Measurements from ENCODE around the gene AQP1. TPM values are rescaled to one million over a fixed set of nuclear protein-coding genes. Genes with fewer than 3 reads are reported as not detected.

Gene AQP1
- total RNA-seq (0.20 TPM), polyA plus RNA-seq (not detected)

DNA sequence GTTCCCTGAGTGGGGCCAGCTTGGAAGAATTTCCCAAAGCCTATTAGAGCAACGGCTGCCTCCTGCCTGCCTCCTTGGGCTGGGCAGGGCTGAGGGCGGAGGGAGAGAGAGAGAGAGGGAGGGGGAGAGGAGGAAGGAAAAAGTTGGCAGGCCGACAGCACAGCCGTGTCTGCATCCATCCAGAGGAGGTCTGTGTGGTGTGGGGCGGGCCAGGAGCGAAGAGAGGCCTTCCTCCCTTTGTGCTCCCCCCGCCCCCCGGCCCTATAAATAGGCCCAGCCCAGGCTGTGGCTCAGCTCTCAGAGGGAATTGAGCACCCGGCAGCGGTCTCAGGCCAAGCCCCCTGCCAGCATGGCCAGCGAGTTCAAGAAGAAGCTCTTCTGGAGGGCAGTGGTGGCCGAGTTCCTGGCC lies at the start of gene AQP1:
TSS of gene AQP1 (plus strand) at position 293 of the 409 bp plus-strand sequence. CDS start at position 350, 57 bp downstream.
- Mint-ChIP-seq H3K9me3 (no peaks in the 10 kb centered on the region), H3K36me3 (no peaks in the 10 kb centered on the region), H3K4me3 (no peak within 1 kb of the TSS), H3K27ac (peak within 1 kb of the TSS in 1 of 3 donors; percentile 24), H3K27me3 (no peaks in the 10 kb centered on the region), H3K4me1 (no peaks in the 10 kb centered on the region)
- Histone ChIP-seq H3K27me3 (ENCODE audit: control insufficient read depth, insufficient read depth, low read length) (no peaks in the 10 kb centered on the region), H3K4me1 (ENCODE audit: control insufficient read depth, insufficient read depth, low read length, poor library complexity, severe bottlenecking) (no peaks in the 10 kb centered on the region), H3K27ac (ENCODE audit: insufficient read depth, low read length, poor library complexity, severe bottlenecking) (no peak within 1 kb of the TSS), H3K9me3 (ENCODE audit: control insufficient read depth in 2 of 2, low read length in 2 of 2) (no peaks in the 10 kb centered on the region), H3K36me3 (ENCODE audit: control insufficient read depth, insufficient read depth, low read length) (no peaks in the 10 kb centered on the region), H3K4me3 (ENCODE audit: low read depth, low read length) (no peak within 1 kb of the TSS)
- DNase-seq = no peak
- no peak for ATAC-seq (ENCODE audit: low read depth in 2 of 2)

DNA sequence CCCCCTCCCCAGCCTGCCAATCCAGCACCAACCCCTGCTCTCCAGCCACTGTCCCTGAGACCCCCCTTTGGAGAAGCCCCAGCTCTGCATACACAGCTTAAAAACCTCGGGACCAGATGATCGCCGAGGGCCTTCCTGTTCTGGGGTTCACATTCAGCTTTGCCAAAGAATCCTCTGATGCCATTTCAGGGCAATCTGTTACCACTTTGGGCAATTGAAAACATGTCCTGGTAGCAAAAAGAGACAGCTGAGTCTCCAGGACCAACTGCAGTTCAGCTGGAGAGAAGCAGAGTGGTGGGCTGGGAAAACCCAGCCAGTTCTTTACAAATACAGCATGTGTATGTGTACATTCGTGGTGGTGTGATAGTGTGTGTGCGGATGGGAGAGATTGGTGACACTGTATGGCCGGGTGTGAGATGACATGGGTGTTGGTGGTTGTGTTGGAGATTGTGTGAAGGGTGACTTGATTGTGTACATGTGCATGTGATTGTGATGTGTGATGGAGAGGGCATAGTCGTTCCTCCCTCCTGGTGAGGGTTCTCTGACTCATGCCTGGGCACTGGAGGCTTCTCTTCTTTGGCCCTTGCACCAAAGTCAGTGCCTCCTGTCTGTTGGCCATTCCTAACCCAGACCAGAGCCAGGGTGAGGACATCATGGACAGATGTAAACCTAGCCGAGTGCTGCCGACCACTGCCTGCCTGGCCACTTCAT lies 48.5 kb upstream of the AQP1 start:
- H3K4me3 Mint-ChIP-seq = no peak overlapping the region
- no peak overlapping the region for H3K27ac ChIP-seq (ENCODE audit: insufficient read depth, low read length, poor library complexity, severe bottlenecking)
- no peak overlapping the region for H3K27ac Mint-ChIP-seq
- H3K9me3 ChIP-seq (ENCODE audit: control insufficient read depth in 2 of 2, low read length in 2 of 2) = no peaks in the 10 kb centered on the region
- ATAC-seq (ENCODE audit: low read depth in 2 of 2) (no peak), DNase-seq (no peak)
- no peaks in the 10 kb centered on the region for H3K36me3 ChIP-seq (ENCODE audit: control insufficient read depth, insufficient read depth, low read length)
- no peaks in the 10 kb centered on the region for H3K4me1 Mint-ChIP-seq
- no peaks in the 10 kb centered on the region for H3K9me3 Mint-ChIP-seq
- H3K27me3 Mint-ChIP-seq = no peaks in the 10 kb centered on the region
- H3K36me3 Mint-ChIP-seq = no peaks in the 10 kb centered on the region
- no peak overlapping the region for H3K4me3 ChIP-seq (ENCODE audit: low read depth, low read length)
- no peaks in the 10 kb centered on the region for H3K4me1 ChIP-seq (ENCODE audit: control insufficient read depth, insufficient read depth, low read length, poor library complexity, severe bottlenecking)
- H3K27me3 ChIP-seq (ENCODE audit: control insufficient read depth, insufficient read depth, low read length) = no peaks in the 10 kb centered on the region

DNA sequence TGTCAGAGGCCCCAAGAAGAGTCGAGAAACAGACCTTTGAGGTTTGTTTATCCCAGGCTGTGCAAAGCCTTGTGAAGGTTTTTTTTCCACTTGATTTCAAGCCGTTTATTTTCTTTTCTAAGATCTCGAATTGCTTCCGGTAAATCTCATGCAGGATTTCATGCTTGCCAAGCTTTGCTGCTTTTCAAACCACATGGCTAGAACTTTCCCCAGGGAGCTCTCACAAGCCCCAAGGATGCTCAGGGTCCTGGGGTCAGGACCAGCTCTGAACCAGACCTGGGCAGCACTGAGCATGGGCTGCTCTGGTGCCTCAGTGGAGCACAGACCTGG lies 48.0 kb upstream of the AQP1 start:
- no peaks in the 10 kb centered on the region for H3K4me1 Mint-ChIP-seq
- DNase-seq = no peak

DNA sequence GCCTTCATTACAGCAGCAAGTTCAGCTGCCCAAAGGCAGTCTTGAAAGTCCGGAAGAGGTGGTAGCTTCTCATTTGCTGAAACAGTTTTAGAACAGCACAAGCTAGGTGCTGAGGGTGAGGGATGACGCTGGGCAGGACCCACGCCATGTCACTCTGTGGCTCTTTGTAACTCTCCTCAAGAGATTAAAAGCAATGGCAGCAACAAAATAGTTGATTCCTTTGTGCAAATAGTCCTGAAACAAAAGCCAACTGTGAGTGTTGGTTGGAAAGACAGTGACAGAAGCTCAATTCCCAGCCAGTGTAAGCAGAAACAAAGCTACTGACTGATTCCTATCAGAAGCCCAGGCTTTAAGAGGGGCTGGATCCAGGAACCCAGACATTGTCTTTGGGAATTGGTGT lies 47.6 kb upstream of the AQP1 start:
- Mint-ChIP-seq H3K4me3 (no peak overlapping the region), H3K27ac (no peak overlapping the region), H3K36me3 (no peaks in the 10 kb centered on the region), H3K4me1 (no peaks in the 10 kb centered on the region), H3K9me3 (no peaks in the 10 kb centered on the region), H3K27me3 (no peaks in the 10 kb centered on the region)
- H3K27me3 ChIP-seq (ENCODE audit: control insufficient read depth, insufficient read depth, low read length) = no peaks in the 10 kb centered on the region
- DNase-seq (no peak), ATAC-seq (ENCODE audit: low read depth in 2 of 2) (no peak)
- H3K36me3 ChIP-seq (ENCODE audit: control insufficient read depth, insufficient read depth, low read length) = no peaks in the 10 kb centered on the region
- no peak overlapping the region for H3K27ac ChIP-seq (ENCODE audit: insufficient read depth, low read length, poor library complexity, severe bottlenecking)
- H3K4me3 ChIP-seq (ENCODE audit: low read depth, low read length) = no peak overlapping the region
- H3K4me1 ChIP-seq (ENCODE audit: control insufficient read depth, insufficient read depth, low read length, poor library complexity, severe bottlenecking) = no peaks in the 10 kb centered on the region
- H3K9me3 ChIP-seq (ENCODE audit: control insufficient read depth in 2 of 2, low read length in 2 of 2) = no peaks in the 10 kb centered on the region

More for the DNA sequence above, 48.0 kb upstream of the AQP1 start:
- Histone ChIP-seq H3K4me1 (ENCODE audit: control insufficient read depth, insufficient read depth, low read length, poor library complexity, severe bottlenecking) (no peaks in the 10 kb centered on the region), H3K9me3 (ENCODE audit: control insufficient read depth in 2 of 2, low read length in 2 of 2) (no peaks in the 10 kb centered on the region), H3K27me3 (ENCODE audit: control insufficient read depth, insufficient read depth, low read length) (no peaks in the 10 kb centered on the region), H3K4me3 (ENCODE audit: low read depth, low read length) (no peak overlapping the region), H3K27ac (ENCODE audit: insufficient read depth, low read length, poor library complexity, severe bottlenecking) (no peak overlapping the region), H3K36me3 (ENCODE audit: control insufficient read depth, insufficient read depth, low read length) (no peaks in the 10 kb centered on the region)
- no peaks in the 10 kb centered on the region for H3K27me3 Mint-ChIP-seq
- no peaks in the 10 kb centered on the region for H3K36me3 Mint-ChIP-seq
- no peak for ATAC-seq (ENCODE audit: low read depth in 2 of 2)
- H3K4me3 Mint-ChIP-seq = no peak overlapping the region
- no peaks in the 10 kb centered on the region for H3K9me3 Mint-ChIP-seq
- H3K27ac Mint-ChIP-seq = no peak overlapping the region

DNA sequence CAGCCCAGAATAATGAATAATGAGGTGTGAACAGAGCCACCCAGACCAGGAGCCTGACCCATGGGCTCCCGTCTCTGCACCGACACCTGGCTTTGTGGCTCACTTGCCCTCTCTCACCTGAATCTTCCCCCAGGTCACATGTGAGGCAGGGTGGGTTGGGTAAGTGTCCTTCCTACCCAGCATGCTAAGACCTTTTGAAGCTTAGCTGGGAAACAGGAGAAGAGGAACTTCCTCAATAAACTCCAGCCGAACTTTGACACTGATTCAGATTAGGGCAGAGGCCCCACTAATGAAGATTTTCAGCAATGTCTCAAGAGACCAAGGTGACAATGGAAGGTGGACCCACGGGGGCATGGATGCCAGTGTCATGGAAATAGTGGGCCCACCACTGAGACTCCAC lies 46.6 kb upstream of the AQP1 start:
- Mint-ChIP-seq H3K27ac (no peak overlapping the region), H3K27me3 (no peaks in the 10 kb centered on the region), H3K4me3 (no peak overlapping the region), H3K36me3 (no peaks in the 10 kb centered on the region), H3K4me1 (no peaks in the 10 kb centered on the region), H3K9me3 (no peaks in the 10 kb centered on the region)
- Histone ChIP-seq H3K9me3 (ENCODE audit: control insufficient read depth in 2 of 2, low read length in 2 of 2) (no peaks in the 10 kb centered on the region), H3K27ac (ENCODE audit: insufficient read depth, low read length, poor library complexity, severe bottlenecking) (no peak overlapping the region), H3K36me3 (ENCODE audit: control insufficient read depth, insufficient read depth, low read length) (no peaks in the 10 kb centered on the region), H3K27me3 (ENCODE audit: control insufficient read depth, insufficient read depth, low read length) (no peaks in the 10 kb centered on the region), H3K4me3 (ENCODE audit: low read depth, low read length) (no peak overlapping the region), H3K4me1 (ENCODE audit: control insufficient read depth, insufficient read depth, low read length, poor library complexity, severe bottlenecking) (no peaks in the 10 kb centered on the region)
- DNase-seq (no peak), ATAC-seq (ENCODE audit: low read depth in 2 of 2) (no peak)

DNA sequence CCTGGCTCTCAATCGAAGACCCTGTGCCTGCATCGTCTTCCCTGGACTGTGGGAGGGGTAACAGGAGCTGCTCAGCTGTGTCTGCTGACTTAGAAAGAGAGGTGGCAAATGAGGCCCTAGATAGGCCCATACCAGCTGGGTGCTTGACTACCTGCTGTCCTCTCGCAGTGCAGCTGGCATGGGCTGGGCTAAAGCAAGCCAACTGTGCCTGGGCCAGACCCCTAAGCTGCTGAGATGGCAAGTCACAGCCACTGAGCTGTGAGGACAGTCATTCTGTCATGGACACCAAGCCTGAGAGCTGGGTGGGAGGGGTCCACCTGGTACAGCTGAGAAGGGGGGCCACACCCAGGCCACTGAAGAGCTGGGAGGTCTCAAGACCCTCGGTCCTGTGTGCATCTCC lies 45.8 kb upstream of the AQP1 start:
- Mint-ChIP-seq H3K36me3 (no peaks in the 10 kb centered on the region), H3K4me1 (no peaks in the 10 kb centered on the region), H3K27me3 (no peaks in the 10 kb centered on the region), H3K4me3 (no peak overlapping the region), H3K27ac (no peak overlapping the region), H3K9me3 (no peaks in the 10 kb centered on the region)
- DNase-seq = no peak
- no peak for ATAC-seq (ENCODE audit: low read depth in 2 of 2)
- Histone ChIP-seq H3K9me3 (ENCODE audit: control insufficient read depth in 2 of 2, low read length in 2 of 2) (no peaks in the 10 kb centered on the region), H3K27ac (ENCODE audit: insufficient read depth, low read length, poor library complexity, severe bottlenecking) (no peak overlapping the region), H3K36me3 (ENCODE audit: control insufficient read depth, insufficient read depth, low read length) (no peaks in the 10 kb centered on the region), H3K27me3 (ENCODE audit: control insufficient read depth, insufficient read depth, low read length) (no peaks in the 10 kb centered on the region), H3K4me3 (ENCODE audit: low read depth, low read length) (no peak overlapping the region), H3K4me1 (ENCODE audit: control insufficient read depth, insufficient read depth, low read length, poor library complexity, severe bottlenecking) (no peaks in the 10 kb centered on the region)

DNA sequence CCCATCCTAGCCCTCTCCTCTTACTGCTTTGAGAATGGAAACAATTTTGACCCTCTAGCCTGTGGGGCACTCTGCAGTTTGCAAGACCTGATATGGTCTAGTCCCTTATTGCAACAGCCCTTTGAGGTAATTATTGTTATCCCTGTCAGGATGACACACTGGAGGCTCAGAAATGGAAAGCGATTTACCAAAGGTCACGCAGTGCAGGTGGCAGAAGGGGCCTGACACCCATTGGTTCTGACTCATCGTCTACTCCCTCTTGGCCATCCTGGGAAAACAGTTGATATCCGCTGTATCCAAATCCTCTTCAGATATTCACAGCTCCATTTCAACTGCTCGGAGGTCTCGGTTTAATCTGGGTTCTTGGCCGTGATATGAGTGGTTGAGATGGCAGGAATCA lies 44.7 kb upstream of the AQP1 start:
- H3K4me3 ChIP-seq (ENCODE audit: low read depth, low read length) = no peak overlapping the region
- H3K27ac ChIP-seq (ENCODE audit: insufficient read depth, low read length, poor library complexity, severe bottlenecking) = no peak overlapping the region
- no peaks in the 10 kb centered on the region for H3K36me3 ChIP-seq (ENCODE audit: control insufficient read depth, insufficient read depth, low read length)
- ATAC-seq (ENCODE audit: low read depth in 2 of 2) = no peak
- Mint-ChIP-seq H3K36me3 (no peaks in the 10 kb centered on the region), H3K27ac (peak overlapping the region in 1 of 3 donors; percentile 6), H3K27me3 (no peaks in the 10 kb centered on the region), H3K9me3 (no peaks in the 10 kb centered on the region), H3K4me3 (no peak overlapping the region), H3K4me1 (no peaks in the 10 kb centered on the region)
- H3K27me3 ChIP-seq (ENCODE audit: control insufficient read depth, insufficient read depth, low read length) = no peaks in the 10 kb centered on the region
- no peaks in the 10 kb centered on the region for H3K9me3 ChIP-seq (ENCODE audit: control insufficient read depth in 2 of 2, low read length in 2 of 2)
- DNase-seq = no peak
- H3K4me1 ChIP-seq (ENCODE audit: control insufficient read depth, insufficient read depth, low read length, poor library complexity, severe bottlenecking) = no peaks in the 10 kb centered on the region

DNA sequence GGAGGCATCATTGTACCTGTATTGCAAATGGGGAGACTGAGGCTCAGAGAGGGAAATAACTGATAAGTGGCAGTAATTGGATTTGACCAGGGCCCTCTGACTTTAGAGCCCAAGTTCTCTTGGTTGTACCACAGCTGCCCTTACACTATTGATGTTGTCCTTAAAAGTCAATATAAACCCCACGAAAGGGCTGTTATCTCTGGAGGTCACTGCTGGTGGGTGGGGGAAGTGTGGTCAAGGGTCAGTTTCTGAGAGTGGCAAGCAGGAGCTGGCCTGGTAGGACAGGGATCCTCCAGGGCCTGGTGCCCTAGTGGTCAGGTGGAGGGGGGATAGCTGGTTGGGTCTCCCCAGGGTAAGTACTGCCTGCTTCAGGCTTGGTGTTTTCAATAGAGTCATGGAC lies 44.2 kb upstream of the AQP1 start:
- DNase-seq = no peak
- no peaks in the 10 kb centered on the region for H3K36me3 ChIP-seq (ENCODE audit: control insufficient read depth, insufficient read depth, low read length)
- no peak overlapping the region for H3K27ac Mint-ChIP-seq
- H3K9me3 Mint-ChIP-seq = no peaks in the 10 kb centered on the region
- no peak overlapping the region for H3K4me3 Mint-ChIP-seq
- no peak overlapping the region for H3K4me3 ChIP-seq (ENCODE audit: low read depth, low read length)
- H3K27me3 Mint-ChIP-seq = no peaks in the 10 kb centered on the region
- H3K4me1 ChIP-seq (ENCODE audit: control insufficient read depth, insufficient read depth, low read length, poor library complexity, severe bottlenecking) = no peaks in the 10 kb centered on the region
- no peak for ATAC-seq (ENCODE audit: low read depth in 2 of 2)
- no peaks in the 10 kb centered on the region for H3K9me3 ChIP-seq (ENCODE audit: control insufficient read depth in 2 of 2, low read length in 2 of 2)
- no peaks in the 10 kb centered on the region for H3K36me3 Mint-ChIP-seq
- no peak overlapping the region for H3K27ac ChIP-seq (ENCODE audit: insufficient read depth, low read length, poor library complexity, severe bottlenecking)
- H3K4me1 Mint-ChIP-seq = no peaks in the 10 kb centered on the region
- no peaks in the 10 kb centered on the region for H3K27me3 ChIP-seq (ENCODE audit: control insufficient read depth, insufficient read depth, low read length)

All from CD4-positive, CD25-positive, alpha-beta regulatory T cell (primary cell).